HG03354 (cell line): ENCODE data around the gene CALML3.

Source experiments
- ATAC-seq: cut with Tn5 transposase; IDR thresholded peaks from one replicate; pipeline ENCODE4 v1.9.1; 2021; ENCODE audit warnings: mild to moderate bottlenecking; ENCODE audit not compliant: unreplicated experiment, poor library complexity, severe bottlenecking

Gene CALML3

DNA sequence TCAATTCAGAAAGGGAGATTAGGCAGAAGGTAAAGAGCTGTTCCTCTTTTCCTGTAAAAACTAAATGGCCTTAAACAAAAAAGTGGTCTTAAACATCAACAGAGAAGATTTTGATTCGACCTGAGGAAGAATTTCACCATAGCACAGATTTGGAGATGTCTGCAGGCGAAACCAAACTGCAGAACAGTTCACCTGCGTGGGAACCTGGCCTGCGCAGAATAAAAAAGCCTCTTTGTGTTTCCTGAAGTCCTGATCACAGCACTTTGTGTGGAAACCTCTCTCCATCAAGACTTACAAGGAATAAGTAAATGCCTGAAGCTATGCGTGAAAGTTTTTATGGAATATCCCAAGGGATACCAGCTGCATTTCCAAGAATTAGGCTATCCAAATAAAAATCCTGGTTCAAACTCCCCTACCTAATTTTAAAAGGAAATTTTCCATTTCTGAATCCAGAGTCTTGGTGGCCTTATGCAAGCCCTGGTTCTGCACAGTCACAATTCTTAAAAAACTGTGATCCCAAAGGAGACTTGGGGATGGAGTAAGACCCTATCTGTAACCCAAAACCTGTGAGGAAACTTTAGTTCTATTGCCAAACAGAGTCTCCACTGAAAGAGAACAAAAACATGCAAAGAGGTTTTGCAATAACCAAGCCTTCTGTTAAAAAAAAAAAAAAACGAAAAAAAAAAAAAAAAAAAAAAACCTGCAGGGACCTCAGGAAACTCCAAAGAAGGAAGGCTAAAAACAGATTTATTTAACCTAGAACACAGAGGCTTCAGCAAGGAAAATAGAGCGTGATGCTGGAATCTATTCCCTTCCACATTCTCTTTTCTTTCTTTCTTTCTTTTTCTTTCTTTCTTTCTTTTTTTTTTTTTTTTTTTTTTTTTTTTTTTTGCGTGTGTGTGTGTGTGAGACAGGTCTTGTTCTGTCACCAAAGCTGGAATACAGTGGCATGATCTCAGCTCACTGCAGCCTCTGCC, 10.4 kb downstream of the CALML3 start:
- ATAC-seq: no peak

DNA sequence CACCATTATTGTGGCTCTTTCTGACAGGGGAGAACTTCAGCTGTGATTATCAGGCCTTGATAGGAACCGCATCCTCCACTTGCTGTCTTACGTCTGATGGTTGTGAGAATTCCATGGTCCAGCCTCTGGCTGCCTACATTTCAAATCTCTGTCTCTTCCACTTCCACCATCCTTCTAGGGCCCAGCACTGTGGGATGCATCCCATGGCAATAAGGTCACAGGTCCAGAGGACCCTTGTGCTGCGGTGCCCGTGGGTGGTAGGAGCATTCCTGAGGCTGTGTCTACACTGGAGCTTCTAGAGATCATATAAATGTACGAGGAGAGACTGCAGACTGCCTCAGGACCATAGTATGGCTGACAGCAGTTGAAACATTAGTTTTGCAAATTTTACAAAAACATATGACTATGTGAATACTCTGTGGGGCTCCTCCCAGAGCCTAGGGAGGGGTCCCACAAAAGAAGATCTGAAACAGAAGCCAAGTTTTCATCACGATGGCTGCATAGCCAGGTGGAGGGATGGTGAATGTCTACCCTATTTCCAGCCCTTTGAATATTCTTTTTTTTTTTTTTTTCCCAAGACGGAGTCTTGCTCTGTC, 11.8 kb downstream of the CALML3 start:
- ATAC-seq: no peak

DNA sequence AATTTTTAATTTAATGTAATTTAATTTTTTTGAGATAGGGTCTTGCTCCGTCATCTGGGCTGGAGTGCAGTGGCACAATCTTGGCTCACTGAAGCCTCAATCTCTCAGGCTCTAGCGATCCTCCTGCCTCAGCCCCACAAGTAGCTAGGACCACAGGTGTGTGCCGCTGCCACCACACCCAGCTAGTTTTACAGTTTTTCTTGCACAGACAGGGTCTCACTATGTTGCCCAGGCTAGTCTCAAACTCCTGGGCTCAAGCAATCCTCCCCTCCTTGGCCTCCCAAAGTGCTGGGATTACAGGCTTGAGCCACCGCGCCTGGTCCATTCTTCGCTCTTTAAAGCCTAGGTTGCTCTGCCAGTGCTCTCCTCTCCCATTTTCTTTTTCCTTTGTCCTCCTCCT, 12.9 kb downstream of the CALML3 start:
- ATAC-seq: no peak

DNA sequence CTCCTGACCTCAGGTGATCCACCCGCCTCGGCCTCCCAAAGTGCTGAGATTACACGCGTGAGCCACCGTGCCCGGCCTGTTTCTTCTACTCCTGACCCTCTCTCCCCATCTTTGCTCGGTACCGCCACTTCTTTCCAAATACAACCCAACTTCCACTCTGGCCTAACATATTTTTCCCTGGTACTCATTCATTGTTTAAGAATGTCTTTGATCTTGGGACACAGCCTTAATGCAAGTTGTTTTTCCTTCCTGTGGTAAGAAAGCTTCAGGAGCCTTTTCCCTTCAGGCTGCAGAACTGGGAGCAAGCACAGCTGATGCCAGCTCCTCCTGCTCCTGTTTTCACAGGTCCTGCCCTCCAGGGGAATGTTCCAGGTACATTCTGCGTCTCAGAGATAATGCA, 13.7 kb downstream of the CALML3 start:
- no peak for ATAC-seq

DNA sequence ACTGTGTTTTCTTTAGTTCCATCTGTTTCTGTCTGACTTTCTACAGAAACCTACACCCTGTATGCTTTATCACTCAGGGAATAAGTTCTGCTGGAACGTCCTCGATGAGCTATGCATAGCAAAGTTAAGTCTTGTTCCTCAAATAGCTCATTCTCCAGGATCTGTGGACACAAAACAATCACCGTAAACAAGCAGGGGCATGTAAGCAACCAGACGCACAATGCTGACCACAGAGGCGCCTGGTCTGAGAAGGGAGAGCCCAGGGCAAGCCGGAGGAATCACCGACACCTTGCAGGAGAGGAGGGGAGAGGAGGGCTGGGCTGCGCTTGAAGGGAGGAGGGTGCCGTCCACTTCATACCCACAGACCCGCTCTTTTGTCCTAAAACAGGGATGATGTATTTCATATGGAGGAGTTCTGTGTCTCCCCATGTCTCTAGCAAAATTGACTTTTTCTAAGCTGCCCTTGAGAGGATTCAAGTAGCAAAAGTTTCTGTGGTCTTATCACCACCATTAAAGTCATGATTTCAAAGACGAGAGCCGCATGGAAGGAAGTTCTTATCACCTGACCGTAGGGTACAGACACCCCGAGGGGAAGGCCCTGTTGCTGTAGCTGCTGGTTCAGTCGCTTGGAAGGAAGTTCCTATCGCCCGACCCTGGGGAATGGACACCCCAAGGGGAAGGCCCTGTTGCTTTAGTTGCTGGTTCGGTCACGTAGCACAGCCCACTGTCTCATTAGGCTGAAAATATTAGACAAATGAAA, 14.3 kb downstream of the CALML3 start:
- no peak for ATAC-seq

DNA sequence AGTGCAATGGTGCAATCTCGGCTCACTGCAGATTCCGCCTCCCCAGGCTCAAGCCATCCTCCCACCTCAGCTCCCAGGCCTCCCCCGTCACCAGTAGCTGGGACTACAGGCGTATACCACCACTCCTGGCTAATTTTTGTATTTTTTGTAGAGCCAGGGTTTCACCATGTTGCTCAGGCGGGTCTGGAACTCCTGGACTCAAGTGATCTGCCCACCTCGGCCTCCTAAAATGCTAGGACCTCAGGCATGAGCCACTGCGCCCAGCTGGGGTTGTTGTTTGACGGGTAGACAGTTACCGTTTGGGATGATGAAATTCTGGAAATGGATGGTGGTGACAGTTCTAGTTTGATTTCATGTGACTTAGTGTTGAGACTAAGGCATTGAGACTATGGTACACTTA, 15.3 kb downstream of the CALML3 start:
- no peak for ATAC-seq

DNA sequence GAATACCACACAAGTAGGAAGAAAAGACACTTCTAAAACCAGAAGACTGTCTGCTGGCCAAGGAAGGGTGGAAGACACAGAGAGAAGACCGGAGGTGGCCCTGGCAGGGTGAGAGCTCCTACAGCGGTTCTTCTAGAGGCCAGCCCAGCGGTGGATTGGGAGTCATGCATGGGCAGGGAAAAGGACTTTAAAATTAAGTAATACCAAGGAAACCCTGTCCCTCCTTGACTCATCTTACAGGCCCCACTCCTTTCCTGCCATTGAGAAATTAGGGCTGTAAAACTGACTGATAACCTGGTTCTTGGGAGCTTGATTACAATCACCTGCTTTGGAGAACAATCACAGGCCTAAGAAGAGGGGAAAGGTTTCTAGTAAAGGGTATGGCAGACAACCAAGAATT, 16.1 kb downstream of the CALML3 start:
- ATAC-seq: no peak

DNA sequence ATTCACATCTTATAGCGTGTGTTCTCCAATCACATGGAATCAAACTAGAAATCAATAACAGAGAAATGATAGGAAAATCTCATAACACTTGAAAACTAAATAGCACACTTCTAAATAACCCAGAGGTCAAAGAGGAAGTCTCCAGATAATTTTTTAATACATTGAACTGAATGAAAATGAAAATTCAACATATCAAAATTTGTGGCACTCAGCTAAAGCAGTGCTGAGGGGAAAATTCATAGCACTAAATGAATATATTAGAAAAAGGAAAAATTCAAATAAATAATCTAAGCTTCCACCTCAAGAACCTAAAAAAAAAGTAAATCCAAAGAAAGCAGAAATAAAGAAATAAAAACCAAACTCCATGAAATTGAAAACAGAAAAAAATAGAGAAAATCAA, 17.3 kb downstream of the CALML3 start:
- no peak for ATAC-seq

DNA sequence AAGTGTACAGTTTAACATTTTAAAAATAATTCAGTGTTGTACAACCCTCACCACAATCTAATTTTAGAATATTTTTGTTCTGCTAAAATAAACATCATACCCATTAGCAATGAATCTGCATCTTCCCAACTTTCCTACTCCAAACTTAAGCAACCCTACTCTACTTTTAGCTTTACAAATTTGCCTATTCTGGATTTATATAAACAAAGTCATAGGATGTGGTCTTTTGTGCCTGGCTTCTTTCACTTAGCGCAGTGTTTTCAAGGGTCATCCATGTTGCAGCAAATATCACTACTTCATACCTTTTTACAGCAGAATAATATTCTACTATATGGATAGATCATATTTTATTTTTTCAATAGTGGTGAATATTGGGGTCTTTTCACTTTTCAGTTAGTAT, 18.9 kb downstream of the CALML3 start:
- ATAC-seq: no peak

DNA sequence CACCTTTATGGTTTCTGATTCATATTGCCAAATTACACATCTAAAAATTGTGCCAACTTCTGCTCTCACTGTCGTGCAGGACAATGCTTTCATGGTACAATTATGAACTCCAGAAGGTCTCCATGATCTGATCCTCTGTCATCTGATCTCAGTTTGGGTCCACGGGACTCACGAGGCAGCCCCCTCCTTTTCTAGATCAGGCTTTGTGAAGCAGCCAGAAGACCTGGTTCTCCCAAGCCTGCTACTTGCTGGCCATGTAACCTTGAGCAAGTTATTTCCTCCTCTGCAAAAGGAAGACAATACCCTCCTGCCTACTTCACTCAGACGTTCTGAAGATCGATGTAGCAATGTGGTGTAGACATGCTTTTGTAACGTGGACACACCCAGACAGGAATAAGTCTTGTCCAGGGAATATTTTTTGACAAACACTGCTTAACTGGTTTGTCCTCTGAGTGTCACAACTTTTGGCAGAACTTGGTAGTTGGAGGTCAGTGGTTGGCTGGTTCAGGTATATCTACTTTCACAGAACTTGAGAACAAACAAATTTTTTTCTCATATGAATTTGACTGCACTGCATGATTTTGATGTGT, 19.6 kb downstream of the CALML3 start:
- no peak for ATAC-seq

DNA sequence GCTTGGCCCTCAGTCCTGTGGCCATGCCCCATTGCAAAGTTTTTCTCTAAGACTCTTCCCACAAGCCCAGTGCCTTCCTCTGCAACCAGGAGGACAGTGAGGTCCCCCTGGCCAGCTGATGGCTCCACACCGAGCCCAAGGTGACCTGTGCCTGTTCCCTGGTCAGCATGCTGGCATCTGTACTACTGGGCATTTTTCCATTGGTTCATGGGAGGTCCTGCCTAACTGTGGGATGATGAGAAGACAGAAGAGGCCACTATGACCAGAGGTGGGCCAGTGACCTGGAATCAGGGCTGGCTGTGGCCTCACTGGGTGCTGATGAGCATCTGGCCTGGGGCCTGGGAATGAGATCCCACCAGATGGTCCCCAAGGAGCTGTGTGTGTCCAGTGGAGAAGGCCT, 20.2 kb downstream of the CALML3 start:
- no peak for ATAC-seq

DNA sequence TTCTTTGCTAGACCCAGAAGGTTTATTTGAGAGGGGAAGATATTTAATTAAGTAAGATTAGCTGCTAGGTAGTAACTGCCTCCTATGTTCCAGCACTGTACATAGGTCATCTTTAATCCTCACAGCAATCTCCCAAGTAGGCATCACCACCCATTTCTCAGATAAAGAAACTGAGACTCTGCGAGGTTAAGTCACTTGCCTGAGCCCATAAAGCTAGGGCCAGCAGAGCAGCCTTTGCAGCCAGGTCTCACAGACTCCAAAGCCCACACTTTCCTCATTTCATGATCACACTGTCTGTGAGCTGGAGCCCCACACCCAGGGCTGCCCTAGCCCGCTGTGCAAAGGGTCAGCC, 20.6 kb downstream of the CALML3 start:
- no peak for ATAC-seq

DNA sequence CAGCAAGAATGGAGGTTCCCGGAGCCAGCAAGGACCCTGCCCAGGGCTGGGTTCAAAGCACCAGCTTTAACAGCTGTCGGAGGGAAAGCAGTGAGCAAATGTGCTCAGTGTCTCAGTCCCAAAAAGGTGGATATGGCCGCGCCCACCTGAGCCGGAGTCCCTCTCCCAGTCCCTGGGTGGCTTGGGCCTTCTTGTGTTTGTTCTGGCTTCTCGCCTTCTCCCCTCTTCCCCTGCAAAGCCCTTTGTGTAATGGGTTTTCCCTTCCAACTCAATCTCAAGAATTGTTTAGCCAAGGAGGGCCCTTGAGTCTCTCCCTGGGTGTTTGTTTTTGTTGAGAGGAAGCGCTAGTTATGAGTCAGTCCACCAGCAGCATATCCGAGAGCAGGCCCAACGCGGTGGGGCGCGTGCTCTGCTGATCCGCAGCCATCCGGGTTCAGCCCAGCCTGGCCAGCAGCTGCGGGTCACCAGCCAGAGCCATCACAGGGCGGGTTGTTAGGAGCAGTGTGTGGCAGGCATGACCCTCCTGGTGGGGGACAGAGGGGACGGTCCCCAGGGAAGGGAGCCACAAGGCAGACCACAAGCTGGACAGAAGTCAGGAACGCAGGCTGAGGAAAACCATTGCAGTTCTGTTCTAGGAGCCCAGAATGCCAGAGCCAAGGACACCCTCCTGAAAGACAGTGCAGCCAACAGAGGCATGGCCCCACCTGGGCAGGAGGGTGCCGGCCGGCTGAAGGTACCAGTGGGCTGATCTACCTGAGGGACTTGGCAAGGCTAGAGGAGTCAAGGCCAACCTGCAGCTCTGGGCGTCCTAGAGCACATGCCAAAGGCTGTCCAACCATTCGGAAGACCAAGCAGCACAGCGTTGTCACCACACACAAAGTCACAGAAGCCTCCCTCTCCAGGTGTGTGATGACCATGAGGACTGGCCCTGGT, 21.3 kb downstream of the CALML3 start:
- ATAC-seq: no peak

DNA sequence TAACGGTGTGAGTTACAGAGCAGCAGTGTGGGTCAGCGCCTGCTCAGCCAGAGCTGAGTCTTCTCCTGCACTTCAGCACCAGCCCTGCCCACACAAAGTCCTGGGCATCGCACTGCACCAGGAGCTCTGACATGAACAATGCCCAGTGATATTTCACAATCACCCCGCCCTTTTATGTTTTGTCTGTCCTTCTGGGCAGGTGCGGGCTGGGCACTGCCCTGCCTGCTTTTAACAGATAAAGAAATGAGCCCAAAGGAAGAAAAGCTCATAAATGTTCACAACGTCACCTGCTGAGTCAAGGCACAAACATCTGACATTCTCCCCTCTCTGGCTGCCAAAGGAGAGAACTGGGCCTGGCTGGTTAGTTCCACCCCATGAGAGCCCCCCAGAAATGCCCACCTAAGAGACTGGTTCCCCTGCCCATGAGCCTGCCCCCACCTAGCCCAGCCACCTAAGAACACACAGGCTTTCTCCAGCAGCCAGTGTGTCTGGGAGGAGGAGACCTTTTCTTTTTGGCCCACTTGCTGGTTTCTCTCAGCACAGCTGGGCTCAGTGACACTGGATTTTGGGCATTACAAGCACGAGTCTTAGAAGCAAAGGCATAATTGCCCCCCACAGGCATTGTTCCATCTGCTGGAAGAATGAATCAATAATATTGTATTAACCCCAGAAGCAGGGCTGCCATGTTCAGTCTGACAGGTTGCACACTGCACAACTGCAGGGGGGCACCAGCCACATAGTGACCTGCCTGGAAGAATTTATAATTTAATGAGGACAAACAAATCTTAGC, 22.3 kb downstream of the CALML3 start:
- no peak for ATAC-seq

DNA sequence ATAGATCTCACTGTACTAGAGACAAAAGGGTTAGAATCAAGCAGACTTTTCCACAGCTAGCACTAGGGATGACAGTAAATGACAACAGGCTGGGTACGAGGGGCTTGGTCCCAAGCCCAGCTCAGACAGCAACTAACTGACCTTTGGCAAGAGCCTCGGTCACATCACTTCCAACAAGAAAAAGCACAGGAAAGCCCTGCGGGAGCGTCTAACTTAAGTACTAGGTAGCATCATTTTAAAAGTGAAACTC, 22.8 kb downstream of the CALML3 start:
- ATAC-seq: no peak

DNA sequence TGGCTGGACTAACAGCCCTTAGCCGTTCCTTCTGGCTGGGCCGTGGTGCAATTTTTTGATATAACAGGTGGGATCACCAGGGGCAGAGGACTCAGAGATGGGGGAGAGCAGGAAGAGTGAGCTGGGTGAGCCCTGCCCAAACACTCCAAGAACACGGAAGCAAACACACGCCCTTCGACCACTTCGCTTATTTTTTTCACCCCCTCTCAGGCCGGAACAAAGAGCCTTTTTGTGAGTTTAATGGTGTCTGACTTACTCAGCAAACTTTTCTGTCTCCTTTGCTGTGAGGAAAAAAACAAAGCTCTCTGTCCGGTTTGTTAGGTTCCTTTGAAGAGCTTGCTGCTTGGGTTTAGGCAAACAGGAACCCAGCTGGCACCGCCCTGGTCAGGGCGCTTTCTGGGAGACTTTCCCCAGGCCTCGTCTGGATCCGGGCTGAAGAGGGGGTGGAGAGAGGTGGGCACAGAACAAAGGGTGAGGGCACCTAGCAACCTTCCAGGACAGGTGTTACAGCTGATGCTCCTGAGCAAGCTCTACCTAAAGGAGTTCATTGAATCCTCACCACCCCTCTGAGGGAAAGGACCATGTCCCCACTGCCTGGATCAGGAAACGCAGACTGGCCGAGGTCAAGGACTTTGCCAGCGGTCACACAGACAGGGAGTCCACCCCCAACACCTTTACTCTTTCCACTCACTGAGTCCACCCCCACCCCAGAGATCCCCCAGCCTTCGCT, 23.3 kb downstream of the CALML3 start:
- no peak for ATAC-seq

DNA sequence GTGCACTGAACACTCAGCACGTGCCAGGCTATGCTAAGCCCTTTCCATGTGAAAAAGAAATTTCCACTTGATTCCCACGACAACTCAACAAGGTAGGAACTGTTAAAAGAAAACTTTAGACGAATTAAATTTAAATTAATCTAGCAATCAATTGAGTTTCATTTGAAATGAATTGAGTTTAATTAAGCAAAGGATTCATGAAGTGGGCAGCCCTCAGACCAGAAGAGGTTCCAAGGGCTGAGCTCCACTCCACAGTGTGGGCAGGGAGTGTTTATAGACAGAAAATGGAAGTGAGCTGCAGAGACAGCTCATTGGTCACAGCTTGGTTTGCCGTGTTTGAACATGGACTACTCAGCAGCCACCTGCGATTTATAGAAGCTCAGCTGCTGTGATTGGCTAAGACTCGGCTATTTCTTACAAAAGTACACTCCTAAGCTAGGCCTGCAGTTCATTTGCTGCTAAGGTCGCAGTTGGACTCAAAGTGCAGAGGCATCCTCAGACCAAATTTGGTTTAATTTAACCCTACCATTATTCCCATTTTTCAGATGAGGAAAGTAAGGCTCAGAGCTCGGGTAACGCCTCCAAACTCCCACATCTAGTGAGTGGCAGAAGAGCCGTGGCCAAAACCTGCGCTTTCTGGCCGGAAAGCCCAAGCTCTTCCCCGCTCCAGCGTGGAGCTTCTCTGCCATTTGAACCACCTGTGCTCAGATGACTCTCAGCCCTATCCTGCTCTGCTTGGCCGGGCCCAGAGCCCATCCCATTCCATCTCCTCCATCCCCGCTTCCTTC, 24.9 kb downstream of the CALML3 start:
- no peak for ATAC-seq

DNA sequence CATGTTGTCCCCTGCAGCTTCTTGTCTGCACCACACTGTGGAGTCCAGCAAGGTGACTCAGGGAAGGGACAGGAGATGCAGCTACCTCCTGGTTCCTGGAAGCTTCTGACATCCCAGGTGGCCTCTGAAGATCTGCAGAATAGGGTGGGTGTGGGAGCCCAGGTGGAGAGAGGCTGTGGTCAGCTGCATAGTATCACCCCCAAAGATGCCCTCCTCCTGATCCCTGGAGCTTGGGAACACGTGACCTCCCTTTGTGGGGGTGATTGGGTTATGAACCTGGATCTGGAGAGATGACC, 25.4 kb downstream of the CALML3 start:
- ATAC-seq: no peak
